Peyer's patch (tissue), 4 donors: ENCODE data around the gene ACTBL2.

ENCODE experiments used
- POLR2A ChIP-seq, 2 donors: fragments of 450-650 bp; IDR thresholded peaks; one replicate each; pipeline ENCODE4 v1.5.1; 2017; ENCODE audit warnings: antibody characterized with exemption in 2 of 2, mild to moderate bottlenecking in 2 of 2, moderate library complexity in 2 of 2
- TF ChIP-seq, protein P1 (sequence below), 6 experiments: fragments of 450-650 bp in 4 of 6; fragments of 200-600 bp in 2 of 6; sonication (generic) in 1 of 6; IDR thresholded peaks; one replicate each; pipeline ENCODE4 v1.5.1; 2017 to 2019; ENCODE audit warnings: antibody characterized with exemption in 6 of 6, mild to moderate bottlenecking in 3 of 6, moderate library complexity in 1 of 6

- TF ChIP-seq, protein P1, sequence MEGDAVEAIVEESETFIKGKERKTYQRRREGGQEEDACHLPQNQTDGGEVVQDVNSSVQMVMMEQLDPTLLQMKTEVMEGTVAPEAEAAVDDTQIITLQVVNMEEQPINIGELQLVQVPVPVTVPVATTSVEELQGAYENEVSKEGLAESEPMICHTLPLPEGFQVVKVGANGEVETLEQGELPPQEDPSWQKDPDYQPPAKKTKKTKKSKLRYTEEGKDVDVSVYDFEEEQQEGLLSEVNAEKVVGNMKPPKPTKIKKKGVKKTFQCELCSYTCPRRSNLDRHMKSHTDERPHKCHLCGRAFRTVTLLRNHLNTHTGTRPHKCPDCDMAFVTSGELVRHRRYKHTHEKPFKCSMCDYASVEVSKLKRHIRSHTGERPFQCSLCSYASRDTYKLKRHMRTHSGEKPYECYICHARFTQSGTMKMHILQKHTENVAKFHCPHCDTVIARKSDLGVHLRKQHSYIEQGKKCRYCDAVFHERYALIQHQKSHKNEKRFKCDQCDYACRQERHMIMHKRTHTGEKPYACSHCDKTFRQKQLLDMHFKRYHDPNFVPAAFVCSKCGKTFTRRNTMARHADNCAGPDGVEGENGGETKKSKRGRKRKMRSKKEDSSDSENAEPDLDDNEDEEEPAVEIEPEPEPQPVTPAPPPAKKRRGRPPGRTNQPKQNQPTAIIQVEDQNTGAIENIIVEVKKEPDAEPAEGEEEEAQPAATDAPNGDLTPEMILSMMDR (IDR thresholded peaks at IDR 0.05): no peak
- no peak for TF ChIP-seq POLR2A (IDR thresholded peaks at IDR 0.05)
Measured at GRCh38 chr5:57482671-57483106, at the start of gene ACTBL2.
